ENCODE results near the gene EPHA3. TPM values are rescaled to one million over a fixed set of nuclear protein-coding genes. Genes with fewer than 3 reads are reported as not detected.

The EPHA3 gene
- total and polyA plus RNA-seq, 4 donors: 0.44 to 2.7 (median 1.2) TPM

GRCh38 chr3:89245612-89246011 lies 138.2 kb downstream of the EPHA3 start (continued):
- TF ChIP-seq, protein P1, sequence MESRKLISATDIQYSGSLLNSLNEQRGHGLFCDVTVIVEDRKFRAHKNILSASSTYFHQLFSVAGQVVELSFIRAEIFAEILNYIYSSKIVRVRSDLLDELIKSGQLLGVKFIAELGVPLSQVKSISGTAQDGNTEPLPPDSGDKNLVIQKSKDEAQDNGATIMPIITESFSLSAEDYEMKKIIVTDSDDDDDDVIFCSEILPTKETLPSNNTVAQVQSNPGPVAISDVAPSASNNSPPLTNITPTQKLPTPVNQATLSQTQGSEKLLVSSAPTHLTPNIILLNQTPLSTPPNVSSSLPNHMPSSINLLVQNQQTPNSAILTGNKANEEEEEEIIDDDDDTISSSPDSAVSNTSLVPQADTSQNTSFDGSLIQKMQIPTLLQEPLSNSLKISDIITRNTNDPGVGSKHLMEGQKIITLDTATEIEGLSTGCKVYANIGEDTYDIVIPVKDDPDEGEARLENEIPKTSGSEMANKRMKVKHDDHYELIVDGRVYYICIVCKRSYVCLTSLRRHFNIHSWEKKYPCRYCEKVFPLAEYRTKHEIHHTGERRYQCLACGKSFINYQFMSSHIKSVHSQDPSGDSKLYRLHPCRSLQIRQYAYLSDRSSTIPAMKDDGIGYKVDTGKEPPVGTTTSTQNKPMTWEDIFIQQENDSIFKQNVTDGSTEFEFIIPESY (IDR thresholded peaks at IDR 0.05): no peak
- TF ChIP-seq HNF4A (conservative IDR thresholded peaks at IDR 0.05): no peak
- no peak for TF ChIP-seq NR2F2 (IDR thresholded peaks at IDR 0.05)
- no peak for TF ChIP-seq YY1 (IDR thresholded peaks at IDR 0.05)
- no peak for TF ChIP-seq JUND (IDR thresholded peaks at IDR 0.05)
- TF ChIP-seq EGR1 (IDR thresholded peaks at IDR 0.05; ENCODE audit: low read depth in 2 of 2): no peak
- TF ChIP-seq RXRA (IDR thresholded peaks at IDR 0.05): no peak
- no peak for TF ChIP-seq TAF1 (conservative IDR thresholded peaks at IDR 0.05)
- no peak for TF ChIP-seq FOXA1 (IDR thresholded peaks at IDR 0.05)
- no peak for TF ChIP-seq GABPA (IDR thresholded peaks at IDR 0.05 in 1 of 2, conservative IDR thresholded peaks at IDR 0.05 in 1 of 2)

- H3K9me3 ChIP-seq (ENCODE audit: control insufficient read depth in 4 of 4, low read length in 3 of 4): no peaks in the 10 kb centered on the region
- TF ChIP-seq EGR1 (IDR thresholded peaks at IDR 0.05; ENCODE audit: low read depth in 2 of 2) (no peak), SP1 (IDR thresholded peaks at IDR 0.05) (no peak)
- TF ChIP-seq, protein P1 (IDR thresholded peaks at IDR 0.05): no peak
- no peaks in the 10 kb centered on the region for H3K4me1 ChIP-seq (ENCODE audit: control insufficient read depth in 4 of 4, insufficient read depth in 4 of 4, low read length in 3 of 4)
- H3K27ac ChIP-seq (ENCODE audit: low read depth in 1 of 2, low read length in 2 of 2): no peak overlapping the region
- H3K9ac ChIP-seq (ENCODE audit: low read depth in 1 of 2, low read length in 2 of 2): no peak overlapping the region
- H3K36me3 ChIP-seq (ENCODE audit: control insufficient read depth in 4 of 4, insufficient read depth in 3 of 4, low read depth in 1 of 4, low read length in 3 of 4): no peaks in the 10 kb centered on the region
- WGBS: 65% methylated on average over 1 of the region's 1 CpG
- no peak for DNase-seq (ENCODE audit: low spot score)
- no peak overlapping the region for H3K4me3 ChIP-seq (ENCODE audit: low read depth in 1 of 3, low read length in 3 of 3)
- H3K27me3 ChIP-seq (ENCODE audit: control insufficient read depth in 4 of 4, insufficient read depth in 4 of 4, low read length in 3 of 4): no peaks in the 10 kb centered on the region
These were observed 138.9 kb downstream of the EPHA3 start for GRCh38 chr3:89246326-89246725.

DNA sequence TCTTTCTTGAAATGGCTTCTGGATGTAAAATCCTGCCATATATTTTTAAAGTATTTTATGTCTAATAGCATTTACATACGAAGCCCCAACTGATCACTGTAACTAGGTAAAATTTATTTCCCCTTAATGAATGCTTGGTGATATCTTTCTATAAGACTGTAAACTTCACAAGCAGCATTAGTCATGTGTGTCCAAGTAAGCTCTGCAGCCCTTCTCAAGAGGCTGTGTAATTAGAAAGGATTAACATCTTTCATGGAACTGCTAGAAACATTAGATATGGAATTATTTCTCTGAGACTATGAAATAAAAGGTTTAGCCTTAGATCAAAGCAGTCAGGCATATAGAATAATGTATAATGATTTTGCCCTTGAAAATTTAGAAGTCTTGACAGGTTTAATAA lies 143.3 kb downstream of the EPHA3 start:
- Histone ChIP-seq H3K4me1 (ENCODE audit: control insufficient read depth in 4 of 4, insufficient read depth in 4 of 4, low read length in 3 of 4) (no peaks in the 10 kb centered on the region), H3K27me3 (ENCODE audit: control insufficient read depth in 4 of 4, insufficient read depth in 4 of 4, low read length in 3 of 4) (no peaks in the 10 kb centered on the region), H3K9me3 (ENCODE audit: control insufficient read depth in 4 of 4, low read length in 3 of 4) (no peaks in the 10 kb centered on the region), H3K27ac (ENCODE audit: low read depth in 1 of 2, low read length in 2 of 2) (no peak overlapping the region), H3K36me3 (ENCODE audit: control insufficient read depth in 4 of 4, insufficient read depth in 3 of 4, low read depth in 1 of 4, low read length in 3 of 4) (no peaks in the 10 kb centered on the region), H3K4me3 (ENCODE audit: low read depth in 1 of 3, low read length in 3 of 3) (no peak overlapping the region), H3K9ac (ENCODE audit: low read depth in 1 of 2, low read length in 2 of 2) (no peak overlapping the region)
- TF ChIP-seq HNF4G (IDR thresholded peaks at IDR 0.05) (no peak), JUND (IDR thresholded peaks at IDR 0.05) (no peak), TAF1 (conservative IDR thresholded peaks at IDR 0.05) (no peak), RAD21 (IDR thresholded peaks at IDR 0.05) (no peak), GABPA (IDR thresholded peaks at IDR 0.05 in 1 of 2, conservative IDR thresholded peaks at IDR 0.05 in 1 of 2) (no peak), HNF4A (conservative IDR thresholded peaks at IDR 0.05) (no peak), NR2F2 (IDR thresholded peaks at IDR 0.05) (no peak), REST (IDR thresholded peaks at IDR 0.05) (no peak), RXRA (IDR thresholded peaks at IDR 0.05) (no peak), FOXA2 (IDR thresholded peaks at IDR 0.05) (no peak), EGR1 (IDR thresholded peaks at IDR 0.05; ENCODE audit: low read depth in 2 of 2) (no peak), YY1 (IDR thresholded peaks at IDR 0.05) (no peak), SP1 (IDR thresholded peaks at IDR 0.05) (no peak), ATF3 (IDR thresholded peaks at IDR 0.05) (no peak)
- TF ChIP-seq, protein P1 (IDR thresholded peaks at IDR 0.05): no peak
- TF ChIP-seq, protein P2, sequence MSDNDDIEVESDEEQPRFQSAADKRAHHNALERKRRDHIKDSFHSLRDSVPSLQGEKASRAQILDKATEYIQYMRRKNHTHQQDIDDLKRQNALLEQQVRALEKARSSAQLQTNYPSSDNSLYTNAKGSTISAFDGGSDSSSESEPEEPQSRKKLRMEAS (IDR thresholded peaks at IDR 0.05): no peak
- TF ChIP-seq, protein P3, sequence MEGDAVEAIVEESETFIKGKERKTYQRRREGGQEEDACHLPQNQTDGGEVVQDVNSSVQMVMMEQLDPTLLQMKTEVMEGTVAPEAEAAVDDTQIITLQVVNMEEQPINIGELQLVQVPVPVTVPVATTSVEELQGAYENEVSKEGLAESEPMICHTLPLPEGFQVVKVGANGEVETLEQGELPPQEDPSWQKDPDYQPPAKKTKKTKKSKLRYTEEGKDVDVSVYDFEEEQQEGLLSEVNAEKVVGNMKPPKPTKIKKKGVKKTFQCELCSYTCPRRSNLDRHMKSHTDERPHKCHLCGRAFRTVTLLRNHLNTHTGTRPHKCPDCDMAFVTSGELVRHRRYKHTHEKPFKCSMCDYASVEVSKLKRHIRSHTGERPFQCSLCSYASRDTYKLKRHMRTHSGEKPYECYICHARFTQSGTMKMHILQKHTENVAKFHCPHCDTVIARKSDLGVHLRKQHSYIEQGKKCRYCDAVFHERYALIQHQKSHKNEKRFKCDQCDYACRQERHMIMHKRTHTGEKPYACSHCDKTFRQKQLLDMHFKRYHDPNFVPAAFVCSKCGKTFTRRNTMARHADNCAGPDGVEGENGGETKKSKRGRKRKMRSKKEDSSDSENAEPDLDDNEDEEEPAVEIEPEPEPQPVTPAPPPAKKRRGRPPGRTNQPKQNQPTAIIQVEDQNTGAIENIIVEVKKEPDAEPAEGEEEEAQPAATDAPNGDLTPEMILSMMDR (IDR thresholded peaks at IDR 0.05; ENCODE audit: low read depth, low read length, missing input control): no peak
- 56% methylated on average over 1 of the region's 1 CpG for WGBS
- DNase-seq (ENCODE audit: low spot score): no peak

All from liver (tissue), 9 donors.